Hepatocyte (in vitro differentiated cells): ENCODE measurements around the gene LAMP2. TPM values are rescaled to one million over a fixed set of nuclear protein-coding genes. Genes with fewer than 3 reads are reported as not detected.
"Not testable (repeated sequence)": the region's sequence is repeated elsewhere in the genome, so short reads cannot be mapped to it uniquely, and the experiment has no call there.

Experiments
- DNase-seq: peaks from one replicate; pipeline ENCODE4 v3.0.0-alpha.2; 2016; ENCODE audit warnings: low spot score
- H2AFZ ChIP-seq: fragments of 200-600 bp; sonication (generic); 2 replicates; pipeline ENCODE4 v1.6.0; 2016; ENCODE audit warnings: antibody characterized with exemption, mild to moderate bottlenecking
- H3K27ac ChIP-seq: fragments of 200-600 bp; sonication (generic); 2 replicates; pipeline ENCODE4 v1.5.1; 2016; ENCODE audit warnings: mild to moderate bottlenecking
- H3K27me3 ChIP-seq: fragments of 200-600 bp; sonication (generic); 2 replicates; pipeline ENCODE4 v1.6.1; 2016
- H3K36me3 ChIP-seq: fragments of 200-600 bp; sonication (generic); replicated peaks from 2 replicates; pipeline ENCODE4 v1.5.1; 2016; ENCODE audit warnings: low read depth; ENCODE audit not compliant: insufficient read depth
- H3K4me1 ChIP-seq: fragments of 200-600 bp; sonication (generic); 2 replicates; pipeline ENCODE4 v1.5.1; 2016; ENCODE audit warnings: mild to moderate bottlenecking, moderate library complexity; ENCODE audit not compliant: insufficient read depth
- H3K4me2 ChIP-seq: fragments of 200-600 bp; sonication (generic); 2 replicates; pipeline ENCODE4 v1.6.0; 2016
- H3K4me3 ChIP-seq: fragments of 200-600 bp; sonication (generic); 2 replicates; pipeline ENCODE4 v1.5.1; 2016; ENCODE audit warnings: mild to moderate bottlenecking
- H3K79me2 ChIP-seq: fragments of 200-600 bp; sonication (generic); 2 replicates; pipeline ENCODE4 v1.6.0; 2017; ENCODE audit warnings: mild to moderate bottlenecking
- H3K9me2 ChIP-seq: fragments of 200-600 bp; sonication (generic); replicated peaks from 2 replicates; pipeline ENCODE4 v1.6.0; 2017; ENCODE audit warnings: mild to moderate bottlenecking; ENCODE audit not compliant: insufficient read depth
- H3K9me3 ChIP-seq: fragments of 200-600 bp; sonication (generic); 2 replicates; pipeline ENCODE4 v1.5.1; 2016; ENCODE audit warnings: low read depth, mild to moderate bottlenecking
- H4K20me1 ChIP-seq: fragments of 200-600 bp; sonication (generic); 2 replicates; pipeline ENCODE4 v1.6.0; 2016; ENCODE audit warnings: mild to moderate bottlenecking; ENCODE audit not compliant: insufficient read depth, poor library complexity, severe bottlenecking
- CTCF ChIP-seq: fragments of 200-600 bp; sonication (generic); IDR thresholded peaks from 2 replicates; pipeline ENCODE4 v1.5.1; 2016; ENCODE audit warnings: antibody characterized with exemption, mild to moderate bottlenecking; ENCODE audit not compliant: poor library complexity
- EZH2 ChIP-seq: fragments of 200-600 bp; sonication (generic); IDR thresholded peaks from 2 replicates; pipeline ENCODE4 v1.6.1; 2016; ENCODE audit warnings: antibody characterized with exemption, mild to moderate bottlenecking, borderline replicate concordance
- EZH2phosphoT487 ChIP-seq: fragments of 200-600 bp; sonication (generic); IDR thresholded peaks from one replicate; pipeline ENCODE4 v1.6.1; 2018; ENCODE audit warnings: antibody characterized with exemption, mild to moderate bottlenecking, low read depth, moderate library complexity; ENCODE audit not compliant: unreplicated experiment, severe bottlenecking
- WGBS: methylation state at CpG from one replicate; pipeline ENCODE4 v1.1.6; 2016; ENCODE audit warnings: low lambda C conversion rate; ENCODE audit errors: missing lambda C conversion rate; 5-methylcytosine and 5-hydroxymethylcytosine counted together
- polyA plus RNA-seq: library from polyadenylated mRNA; unstranded; fragments of >200 nt; fragmentation: Nextera tagmentation; extraction: Ambion mirVana; gene quantifications from 2 replicates; pipeline ENCODE4 v1.2.1, GENCODE V29; 2016
- total RNA-seq: library from RNA; depleted of rRNA; stranded (reverse); fragments of >200 nt; gene quantifications from 2 replicates; pipeline ENCODE4 v1.2.3, GENCODE V29; 2014

The LAMP2 gene
- total and polyA plus RNA-seq, 2 experiments from 2014 or later: 175 to 228 TPM

DNA sequence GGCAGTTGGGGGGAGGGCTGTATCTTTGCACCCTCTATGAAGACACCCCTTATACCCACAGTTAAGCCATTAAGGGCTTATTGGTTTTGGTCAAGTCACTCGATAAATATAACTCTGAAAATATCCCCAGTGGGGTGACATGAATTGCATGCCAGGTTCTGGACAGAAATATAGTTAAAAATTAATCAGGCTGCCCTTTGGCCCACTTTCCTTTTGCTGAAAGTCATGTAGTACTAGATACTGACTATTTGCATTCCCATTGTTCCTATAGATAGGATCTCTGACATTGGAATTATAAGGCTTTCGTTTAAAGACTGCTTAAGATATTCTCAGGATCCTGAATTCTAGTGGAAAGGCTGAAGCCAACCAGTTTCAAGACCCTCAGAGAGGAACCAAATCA is 43.5 kb upstream of the LAMP2 start:
- DNase-seq: peak; percentile 19
- no peaks in the 10 kb centered on the region for H3K79me2 ChIP-seq
- TF ChIP-seq EZH2: no peak
- TF ChIP-seq EZH2phosphoT487: no peak
- no peak for TF ChIP-seq CTCF
- H3K4me2 ChIP-seq: no peak overlapping the region
- H3K27ac ChIP-seq: peak overlapping the region; percentile 82
- no peaks in the 10 kb centered on the region for H3K9me2 ChIP-seq
- no peaks in the 10 kb centered on the region for H3K4me1 ChIP-seq
- H3K36me3 ChIP-seq: no peaks in the 10 kb centered on the region
- no peaks in the 10 kb centered on the region for H3K9me3 ChIP-seq
- no peak overlapping the region for H2AFZ ChIP-seq
- no peaks in the 10 kb centered on the region for H3K27me3 ChIP-seq
- H3K4me3 ChIP-seq: no peak overlapping the region
- H4K20me1 ChIP-seq: no peaks in the 10 kb centered on the region
- WGBS: 49% methylated on average over 2 of the region's 2 CpGs

GRCh38 chrX:120512222-120512621 is 43.1 kb upstream of the LAMP2 start:
- Histone ChIP-seq H2AFZ (no peak overlapping the region), H3K4me1 (no peaks in the 10 kb centered on the region), H3K4me2 (no peak overlapping the region), H3K79me2 (no peaks in the 10 kb centered on the region), H3K27me3 (no peaks in the 10 kb centered on the region), H3K9me2 (no peaks in the 10 kb centered on the region), H3K9me3 (no peaks in the 10 kb centered on the region), H4K20me1 (no peaks in the 10 kb centered on the region), H3K36me3 (no peaks in the 10 kb centered on the region), H3K4me3 (no peak overlapping the region), H3K27ac (peak overlapping the region; percentile 70)
- no peak for TF ChIP-seq CTCF
- TF ChIP-seq EZH2: no peak
- TF ChIP-seq EZH2phosphoT487: no peak
- no peak for DNase-seq
- WGBS: 75% methylated on average over 3 of the region's 3 CpGs

GRCh38 chrX:120504569-120504968 is 35.5 kb upstream of the LAMP2 start:
- WGBS: 56% methylated on average over 1 of the region's 1 CpG
- Histone ChIP-seq H2AFZ (no peak overlapping the region), H3K27me3 (no peaks in the 10 kb centered on the region), H3K27ac (no peak overlapping the region), H3K9me3 (no peaks in the 10 kb centered on the region), H3K36me3 (no peaks in the 10 kb centered on the region), H3K79me2 (no peaks in the 10 kb centered on the region), H4K20me1 (no peaks in the 10 kb centered on the region), H3K9me2 (no peaks in the 10 kb centered on the region), H3K4me1 (no peaks in the 10 kb centered on the region), H3K4me2 (no peak overlapping the region), H3K4me3 (no peak overlapping the region)
- no peak for TF ChIP-seq EZH2
- TF ChIP-seq CTCF: no peak
- TF ChIP-seq EZH2phosphoT487: no peak
- DNase-seq: no peak

GRCh38 chrX:120499301-120500072 is 30.4 kb upstream of the LAMP2 start:
- no peaks in the 10 kb centered on the region for H3K27me3 ChIP-seq
- 74% methylated on average over 4 of the region's 4 CpGs for WGBS
- no peak overlapping the region for H3K4me2 ChIP-seq
- TF ChIP-seq EZH2 (no peak), EZH2phosphoT487 (no peak), CTCF (no peak)
- no peak for DNase-seq
- no peaks in the 10 kb centered on the region for H4K20me1 ChIP-seq
- H3K79me2 ChIP-seq: no peaks in the 10 kb centered on the region
- no peaks in the 10 kb centered on the region for H3K9me3 ChIP-seq
- no peak overlapping the region for H3K27ac ChIP-seq
- no peaks in the 10 kb centered on the region for H3K4me1 ChIP-seq
- H2AFZ ChIP-seq: no peak overlapping the region
- H3K9me2 ChIP-seq: no peaks in the 10 kb centered on the region
- H3K4me3 ChIP-seq: no peak overlapping the region
- H3K36me3 ChIP-seq: no peaks in the 10 kb centered on the region

DNA sequence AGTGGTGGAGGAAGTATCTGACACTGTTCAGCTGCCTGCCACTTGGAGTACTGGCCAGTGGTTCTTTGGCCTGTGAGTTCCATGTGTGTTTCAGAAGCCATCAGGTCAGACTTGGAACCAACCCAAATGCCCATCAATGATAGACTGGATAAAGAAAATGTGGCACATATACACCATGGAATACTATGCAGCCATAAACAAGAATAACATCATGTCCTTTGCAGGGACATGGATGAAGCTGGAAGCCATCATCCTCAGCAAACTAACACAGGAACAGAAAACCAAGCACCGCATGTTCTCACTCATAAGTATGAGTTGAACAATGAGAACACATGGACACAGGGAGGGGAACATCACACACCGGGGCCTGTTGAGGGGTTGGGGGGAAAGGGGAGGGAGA is 21.0 kb upstream of the LAMP2 start:
- H3K9me2 ChIP-seq, H4K20me1 ChIP-seq, H3K27ac ChIP-seq, H3K79me2 ChIP-seq, H3K4me2 ChIP-seq, H3K4me1 ChIP-seq, H3K4me3 ChIP-seq, H3K9me3 ChIP-seq, DNase-seq, H2AFZ ChIP-seq, H3K36me3 ChIP-seq, H3K27me3 ChIP-seq: not testable (repeated sequence)
- 75% methylated on average over 1 of the region's 2 CpGs for WGBS
